ENCODE results near the gene SPATA20.

SPATA20 gene

GRCh38 chr17:50560185-50560824 is 13.3 kb downstream of the SPATA20 start, which contains the start of gene CACNA1G:
TSS of gene CACNA1G (plus strand) at chr17:50560715. CDS start at chr17:50561460, 745 bp downstream.
- peak; percentile 74 for DNase-seq

GRCh38 chr17:50560931-50561745 is 14.2 kb downstream of the SPATA20 start:
- no peak for DNase-seq

GRCh38 chr17:50561746-50562141 is 14.8 kb downstream of the SPATA20 start:
- DNase-seq = no peak

GRCh38 chr17:50562242-50563091 is 15.5 kb downstream of the SPATA20 start:
- DNase-seq = no peak

- no peak for DNase-seq
Measured at GRCh38 chr17:50563092-50563511, 16.1 kb downstream of the SPATA20 start.

- no peak for DNase-seq
Measured at GRCh38 chr17:50564916-50565315, 17.9 kb downstream of the SPATA20 start.

GRCh38 chr17:50565402-50566350 is 18.7 kb downstream of the SPATA20 start:
- no peak for DNase-seq

GRCh38 chr17:50566886-50567285 is 19.9 kb downstream of the SPATA20 start:
- DNase-seq = no peak

GRCh38 chr17:50568659-50569058 is 21.7 kb downstream of the SPATA20 start:
- DNase-seq = no peak

- no peak for DNase-seq
Measured at GRCh38 chr17:50569592-50569991, 22.6 kb downstream of the SPATA20 start.

GRCh38 chr17:50570032-50570431 is 23.1 kb downstream of the SPATA20 start:
- no peak for DNase-seq

GRCh38 chr17:50570528-50570927 is 23.6 kb downstream of the SPATA20 start:
- DNase-seq = no peak

- DNase-seq = no peak
Measured at GRCh38 chr17:50571681-50572080, 24.7 kb downstream of the SPATA20 start.

GRCh38 chr17:50572541-50572940 is 25.6 kb downstream of the SPATA20 start:
- no peak for DNase-seq

GRCh38 chr17:50573866-50574611 is 27.1 kb downstream of the SPATA20 start:
- DNase-seq = no peak

- DNase-seq = no peak
Measured at GRCh38 chr17:50575581-50576210, 28.7 kb downstream of the SPATA20 start.

GRCh38 chr17:50576864-50577263 is 29.9 kb downstream of the SPATA20 start:
- DNase-seq = no peak

GRCh38 chr17:50577451-50577954 is 30.5 kb downstream of the SPATA20 start:
- no peak for DNase-seq

- no peak for DNase-seq
Measured at GRCh38 chr17:50578173-50578572, 31.2 kb downstream of the SPATA20 start.

GRCh38 chr17:50579399-50579798 is 32.4 kb downstream of the SPATA20 start:
- no peak for DNase-seq

GRCh38 chr17:50580646-50581045 is 33.7 kb downstream of the SPATA20 start:
- no peak for DNase-seq
